Sigmoid colon (tissue), 7 donors: ENCODE measurements around the gene DNAJC12. TPM values are rescaled to one million over a fixed set of nuclear protein-coding genes. Genes with fewer than 3 reads are reported as not detected.

Experiments used
- DNase-seq: peaks from one replicate; pipeline ENCODE4 v3.0.0-alpha.2; 2019
- H3K27ac ChIP-seq, 4 donors: fragments of 200-600 bp; sonication (generic); one replicate each; pipeline ENCODE4 v1.5.1; 2016 to 2019; ENCODE audit warnings: mild to moderate bottlenecking in 1 of 4
- H3K27me3 ChIP-seq, 3 donors: fragments of 200-600 bp; sonication (generic); one replicate each; pipeline ENCODE4 v1.5.1; 2019; ENCODE audit warnings: mild to moderate bottlenecking in 1 of 3
- H3K36me3 ChIP-seq, 4 donors: fragments of 200-600 bp; sonication (generic); one replicate each; pipeline ENCODE4 v1.5.1; 2016 to 2019
- H3K4me1 ChIP-seq, 4 donors: fragments of 200-600 bp; sonication (generic); one replicate each; pipeline ENCODE4 v1.5.1; 2017 to 2019
- H3K4me3 ChIP-seq, 4 donors: fragments of 200-600 bp; sonication (generic); one replicate each; pipeline ENCODE4 v1.5.1; 2017 to 2019; ENCODE audit warnings: mild to moderate bottlenecking in 2 of 4, moderate library complexity in 1 of 4
- H3K9me3 ChIP-seq, 4 donors: fragments of 200-600 bp in 3 of 4; sonication (generic) in 3 of 4; one replicate each; pipeline versions ENCODE4 v1.5.1 to v1.6.1; 2013 to 2019
- CTCF ChIP-seq, 4 experiments: fragments of 450-650 bp in 3 of 4; fragments of 200-600 bp in 1 of 4; IDR thresholded peaks; one replicate each; pipeline ENCODE4 v1.5.1; 2016 to 2019; ENCODE audit warnings: antibody characterized with exemption in 4 of 4, mild to moderate bottlenecking in 3 of 4, moderate library complexity in 2 of 4
- EP300 ChIP-seq, 4 donors: sonication (generic); formaldehyde crosslinking; IDR thresholded peaks; one replicate each; pipeline ENCODE4 v1.6.1; 2017; ENCODE audit warnings: antibody characterized with exemption in 4 of 4
- POLR2A ChIP-seq, 2 donors: fragments of 450-650 bp; IDR thresholded peaks; one replicate each; pipeline ENCODE4 v1.6.1; 2016; ENCODE audit warnings: antibody characterized with exemption in 2 of 2, mild to moderate bottlenecking in 2 of 2, moderate library complexity in 2 of 2
- POLR2AphosphoS5 ChIP-seq, 4 donors: sonication (generic); formaldehyde crosslinking; IDR thresholded peaks; one replicate each; pipeline ENCODE4 v1.6.1; 2017; ENCODE audit warnings: antibody characterized with exemption in 4 of 4
- WGBS, 2 donors: extraction: QIAGEN DNeasy Blood & Tissue Kit; methylation state at CpG; one replicate each; pipeline ENCODE4 v1.1.7; 2013; 5-methylcytosine and 5-hydroxymethylcytosine counted together
- intact Hi-C: fragments of 100-400 bp; cut with DNase I; formaldehyde crosslinking; loops from one replicate; pipeline ENCODE4 v1.15.1; 2023
- polyA plus RNA-seq, 3 donors: library from polyadenylated mRNA; stranded (reverse); fragments of 200-250 nt; gene quantifications; one replicate each; pipeline ENCODE4 v1.2.3, GENCODE V29; 2013
- total RNA-seq, 4 donors: library from RNA; depleted of rRNA; stranded (reverse); fragments of >200 nt; gene quantifications; one replicate each; pipeline ENCODE4 v1.1.0, GENCODE V29; 2016
- donor health status: healthy with polysubstance abuse.
- donor health status: Bipolar disorder and iron deficiency.
- donor health status: healthy.

The DNAJC12 gene
- total and polyA plus RNA-seq, 7 donors, result 7.2 to 51.1 (median 12.1) TPM

GRCh38 chr10:67852761-67853160, 14.8 kb upstream of the DNAJC12 start:
- H3K9me3 ChIP-seq, result no peaks in the 10 kb centered on the region
- 30 to 70% methylated on average over 5 of the region's 5 CpGs for WGBS, 2 donors
- H3K36me3 ChIP-seq, result no peaks in the 10 kb centered on the region
- TF ChIP-seq POLR2AphosphoS5 (IDR thresholded peaks at IDR 0.05) (no peak), CTCF (IDR thresholded peaks at IDR 0.05) (no peak), POLR2A (IDR thresholded peaks at IDR 0.05) (no peak), EP300 (IDR thresholded peaks at IDR 0.05) (no peak)
- no peak overlapping the region for H3K4me3 ChIP-seq
- no peak for DNase-seq
- intact Hi-C loops, result loop anchor here (5.0 to 10.0 kb wide), 2 partner anchors 225 to 452 kb away; partner anchors contain the start of gene HERC4
- no peak overlapping the region for H3K27ac ChIP-seq
- H3K4me1 ChIP-seq, result peaks cover 0 to 8% (median 7%) of the 10 kb centered on the region in 4 donors
- H3K27me3 ChIP-seq, result no peaks in the 10 kb centered on the region

- TF ChIP-seq EP300 (IDR thresholded peaks at IDR 0.05), result no peak
- no peak for TF ChIP-seq POLR2AphosphoS5 (IDR thresholded peaks at IDR 0.05)
- no peak for TF ChIP-seq CTCF (IDR thresholded peaks at IDR 0.05)
- TF ChIP-seq POLR2A (IDR thresholded peaks at IDR 0.05), result no peak
Observed at GRCh38 chr10:67851186-67851585, 13.2 kb upstream of the DNAJC12 start.

GRCh38 chr10:67849331-67850011, 11.5 kb upstream of the DNAJC12 start:
- Histone ChIP-seq H3K4me3 (peak overlapping the region; percentile 64 to 71 (median 70)), H3K27me3 (no peaks in the 10 kb centered on the region), H3K9me3 (no peaks in the 10 kb centered on the region), H3K4me1 (peaks cover 0 to 8% (median 7%) of the 10 kb centered on the region in 4 donors), H3K36me3 (no peaks in the 10 kb centered on the region), H3K27ac (peak overlapping the region; percentile 92 to 96 (median 93))
- intact Hi-C loops, result loop anchor here (2.0 to 10.0 kb wide), 4 partner anchors 35 to 483 kb away; partner anchors contain the start of genes HERC4, HNRNPH3, PBLD and SIRT1
- 0 to 1% methylated on average over 36 of the region's 36 CpGs for WGBS, 2 donors
- peak; percentile 98 for DNase-seq
- TF ChIP-seq EP300 (IDR thresholded peaks at IDR 0.05) (no peak), CTCF (IDR thresholded peaks at IDR 0.05) (peak in 1 of 4 experiments; percentile 37), POLR2A (IDR thresholded peaks at IDR 0.05) (peak; percentile 44 to 74), POLR2AphosphoS5 (IDR thresholded peaks at IDR 0.05) (peak; percentile 67 to 82 (median 78))

More at GRCh38 chr10:67851186-67851585, 13.2 kb upstream of the DNAJC12 start:
- Histone ChIP-seq H3K27me3 (no peaks in the 10 kb centered on the region), H3K36me3 (no peaks in the 10 kb centered on the region), H3K27ac (no peak overlapping the region), H3K9me3 (no peaks in the 10 kb centered on the region), H3K4me3 (no peak overlapping the region), H3K4me1 (peaks cover 0 to 8% (median 7%) of the 10 kb centered on the region in 4 donors)
- intact Hi-C loops, result loop anchor here (2.0 to 10.0 kb wide), 3 partner anchors 226 to 482 kb away; partner anchors contain the start of genes HERC4, HNRNPH3 and PBLD
- WGBS, 2 donors, result 72 to 83% methylated on average over 2 of the region's 2 CpGs
- DNase-seq, result no peak

GRCh38 chr10:67843284-67843683, 5.3 kb upstream of the DNAJC12 start:
- H3K27ac ChIP-seq, result no peak overlapping the region
- TF ChIP-seq EP300 (IDR thresholded peaks at IDR 0.05) (no peak), CTCF (IDR thresholded peaks at IDR 0.05) (no peak), POLR2AphosphoS5 (IDR thresholded peaks at IDR 0.05) (no peak), POLR2A (IDR thresholded peaks at IDR 0.05) (no peak)

More at GRCh38 chr10:67843284-67843683, 5.3 kb upstream of the DNAJC12 start:
- Histone ChIP-seq H3K4me3 (no peak overlapping the region), H3K4me1 (peaks cover 0 to 2% (median 0%) of the 10 kb centered on the region in 4 donors), H3K27me3 (no peaks in the 10 kb centered on the region), H3K36me3 (no peaks in the 10 kb centered on the region), H3K9me3 (no peaks in the 10 kb centered on the region)
- 79 to 86% methylated on average over 2 of the region's 2 CpGs for WGBS, 2 donors
- no peak for DNase-seq
- intact Hi-C loops, result no loop called here
